A673 (cell line): ENCODE results near the gene SYNGR1. TPM values are rescaled to one million over a fixed set of nuclear protein-coding genes. Genes with fewer than 3 reads are reported as not detected.

Experiments used
- BruUV-seq: library from RNA; stranded (reverse); fragments of 400-500 nt; replicated peaks from 2 replicates; lab custom pipeline; 2021; lab: Mats Ljungman, UMichigan
- CTCF ChIA-PET: fragments of 300-600 bp; sonication (Branson Sonifier 250); formaldehyde crosslinking; loops from one replicate; lab custom pipeline; 2022; ENCODE audit warnings: antibody characterized with exemption; lab: Charles Lee
- POLR2A ChIA-PET: fragments of 300-600 bp; sonication (Branson Sonifier 250); formaldehyde crosslinking; loops from one replicate; lab custom pipeline; 2022; ENCODE audit warnings: antibody characterized with exemption; ENCODE audit not compliant: low non-redundant PET; lab: Charles Lee
- DNase-seq: peaks from one replicate; pipeline ENCODE4 v3.0.0-alpha.2; 2015; ENCODE audit warnings: low spot score
- H3K27ac ChIP-seq: fragments of 200-600 bp; sonication (generic); 2 replicates; pipeline ENCODE4 v1.5.1; 2016; ENCODE audit warnings: mixed run types, low read depth, mild to moderate bottlenecking, mixed read lengths, antibody characterized with exemption, low read length; ENCODE audit not compliant: poor library complexity, severe bottlenecking
- H3K27me3 ChIP-seq: fragments of 200-600 bp; sonication (generic); replicated peaks from 2 replicates; pipeline ENCODE4 v1.6.1; 2017; ENCODE audit warnings: mixed run types, low read depth, mild to moderate bottlenecking, mixed read lengths, antibody characterized with exemption, low read length; ENCODE audit not compliant: insufficient read depth, poor library complexity
- H3K36me3 ChIP-seq: fragments of 200-600 bp; sonication (generic); 2 replicates; pipeline ENCODE4 v1.6.1; 2016; ENCODE audit warnings: mixed run types, mild to moderate bottlenecking, mixed read lengths, antibody characterized with exemption, low read length; ENCODE audit not compliant: insufficient read depth, poor library complexity, severe bottlenecking
- H3K4me1 ChIP-seq: fragments of 200-600 bp; sonication (generic); 2 replicates; pipeline ENCODE4 v1.6.1; 2017; ENCODE audit warnings: mixed run types, mild to moderate bottlenecking, mixed read lengths, antibody characterized with exemption, low read length; ENCODE audit not compliant: insufficient read depth, poor library complexity, severe bottlenecking
- H3K4me3 ChIP-seq: fragments of 200-600 bp; sonication (generic); 2 replicates; pipeline ENCODE4 v1.5.1; 2016; ENCODE audit warnings: low read depth, mixed run types, mild to moderate bottlenecking, mixed read lengths, low read length; ENCODE audit not compliant: poor library complexity, severe bottlenecking
- H3K9me3 ChIP-seq: fragments of 200-600 bp; sonication (generic); 2 replicates; pipeline ENCODE4 v1.6.1; 2016; ENCODE audit warnings: mixed run types, low read depth, mild to moderate bottlenecking, mixed read lengths, antibody characterized with exemption, low read length; ENCODE audit not compliant: poor library complexity, severe bottlenecking
- CTCF ChIP-seq: fragments of 300-800, 200-600 bp; sonication (generic); conservative IDR thresholded peaks from 2 replicates; pipeline ENCODE4 v1.5.1; 2017; ENCODE audit warnings: low read depth, mild to moderate bottlenecking, antibody characterized with exemption, low read length, moderate library complexity, mixed read lengths
- EZH2 ChIP-seq: fragments of 200-600 bp; sonication (generic); IDR thresholded peaks from 2 replicates; pipeline ENCODE4 v1.6.1; 2017; ENCODE audit warnings: borderline replicate concordance, low read depth, mild to moderate bottlenecking, mixed read lengths, antibody characterized with exemption, low read length; ENCODE audit not compliant: poor library complexity, severe bottlenecking
- intact Hi-C: fragments of 100-400 bp; cut with micrococcal nuclease; formaldehyde crosslinking; loops from one replicate; pipeline ENCODE4 v1.10.0; 2022; ENCODE audit not compliant: unreplicated experiment
- total RNA-seq: library from RNA; stranded (reverse); gene quantifications from 2 replicates; pipeline ENCODE4 v1.2.3, GENCODE V29; 2021

The SYNGR1 gene
- total RNA-seq, 1 experiment from 2014 or later, result 31.7 TPM

- Histone ChIP-seq H3K9me3 (no peaks in the 10 kb centered on the region), H3K27me3 (no peaks in the 10 kb centered on the region), H3K27ac (no peak overlapping the region), H3K36me3 (no peaks in the 10 kb centered on the region), H3K4me1 (peaks cover 11% of the 10 kb centered on the region), H3K4me3 (no peak overlapping the region)
- no TSS peak for BruUV-seq
- POLR2A ChIA-PET, result no interaction called here
- CTCF ChIA-PET, result no interaction called here
- TF ChIP-seq EZH2 (no peak), CTCF (no peak)
- DNase-seq, result no peak
- intact Hi-C loops, result no loop called here
These were observed 14.1 kb downstream of the SYNGR1 start for GRCh38 chr22:39363751-39364515.

- Histone ChIP-seq H3K27ac (no peak overlapping the region), H3K27me3 (no peaks in the 10 kb centered on the region), H3K9me3 (no peaks in the 10 kb centered on the region), H3K4me1 (peaks cover 16% of the 10 kb centered on the region), H3K36me3 (no peaks in the 10 kb centered on the region), H3K4me3 (no peak overlapping the region)
- CTCF ChIA-PET, result no interaction called here
- no peak for TF ChIP-seq CTCF
- TF ChIP-seq EZH2, result no peak
- no peak for DNase-seq
- BruUV-seq, result no TSS peak
- intact Hi-C loops, result no loop called here
- POLR2A ChIA-PET, result no interaction called here
These were observed 15.1 kb downstream of the SYNGR1 start for GRCh38 chr22:39364714-39365491.

GRCh38 chr22:39365492-39365780 is 15.6 kb downstream of the SYNGR1 start:
- TF ChIP-seq EZH2, result no peak
- no peak for TF ChIP-seq CTCF
- POLR2A ChIA-PET, result no interaction called here
- H3K9me3 ChIP-seq, result no peaks in the 10 kb centered on the region
- intact Hi-C loops, result no loop called here
- H3K27me3 ChIP-seq, result no peaks in the 10 kb centered on the region
- CTCF ChIA-PET, result no interaction called here
- DNase-seq, result no peak
- H3K4me3 ChIP-seq, result no peak overlapping the region
- no TSS peak for BruUV-seq
- H3K4me1 ChIP-seq, result peaks cover 16% of the 10 kb centered on the region
- H3K36me3 ChIP-seq, result no peaks in the 10 kb centered on the region
- H3K27ac ChIP-seq, result no peak overlapping the region
